GM12875 (cell line): ENCODE measurements around the gene TBC1D16.

Source experiments
- H3K4me3 ChIP-seq: one replicate; pipeline ENCODE4 v1.5.1; 2011; ENCODE audit warnings: low read depth, low read length, control low read depth
- TF ChIP-seq, protein P1 (sequence below): IDR thresholded peaks from 2 replicates; pipeline ENCODE4 v1.5.1; 2011; ENCODE audit warnings: low read depth, mild to moderate bottlenecking, control low read depth, inconsistent platforms, low read length, moderate library complexity, borderline replicate concordance; ENCODE audit not compliant: insufficient read depth

The TBC1D16 gene

DNA sequence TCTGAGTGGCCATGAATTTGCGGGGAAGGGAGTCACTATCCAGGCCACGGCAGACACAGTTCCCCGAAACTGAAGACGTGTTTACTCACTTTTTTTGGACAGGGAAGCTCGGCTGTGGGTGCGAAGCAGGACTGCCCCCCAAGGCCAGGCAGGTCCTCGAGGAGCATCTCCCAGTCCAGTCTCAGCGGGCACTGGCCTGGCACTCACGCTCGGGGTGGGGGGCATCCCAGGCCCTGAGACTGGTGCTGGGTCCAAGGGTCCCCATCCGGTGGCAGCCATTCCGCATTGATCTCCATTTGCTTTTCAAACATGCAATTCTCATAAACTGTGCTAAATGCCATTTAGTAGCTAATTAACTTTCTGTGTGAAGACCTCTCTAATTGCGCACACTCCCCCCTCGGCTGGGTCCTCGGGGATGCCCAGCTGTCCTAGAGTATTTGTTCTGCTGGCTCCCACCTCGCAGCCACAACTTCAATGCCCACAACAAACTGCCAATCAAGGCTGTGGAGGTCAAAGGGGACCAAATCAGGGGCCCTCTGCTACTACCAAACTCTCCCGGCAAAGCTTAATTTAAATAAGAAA lies 50.2 kb downstream of the TBC1D16 start:
- TF ChIP-seq, protein P1, sequence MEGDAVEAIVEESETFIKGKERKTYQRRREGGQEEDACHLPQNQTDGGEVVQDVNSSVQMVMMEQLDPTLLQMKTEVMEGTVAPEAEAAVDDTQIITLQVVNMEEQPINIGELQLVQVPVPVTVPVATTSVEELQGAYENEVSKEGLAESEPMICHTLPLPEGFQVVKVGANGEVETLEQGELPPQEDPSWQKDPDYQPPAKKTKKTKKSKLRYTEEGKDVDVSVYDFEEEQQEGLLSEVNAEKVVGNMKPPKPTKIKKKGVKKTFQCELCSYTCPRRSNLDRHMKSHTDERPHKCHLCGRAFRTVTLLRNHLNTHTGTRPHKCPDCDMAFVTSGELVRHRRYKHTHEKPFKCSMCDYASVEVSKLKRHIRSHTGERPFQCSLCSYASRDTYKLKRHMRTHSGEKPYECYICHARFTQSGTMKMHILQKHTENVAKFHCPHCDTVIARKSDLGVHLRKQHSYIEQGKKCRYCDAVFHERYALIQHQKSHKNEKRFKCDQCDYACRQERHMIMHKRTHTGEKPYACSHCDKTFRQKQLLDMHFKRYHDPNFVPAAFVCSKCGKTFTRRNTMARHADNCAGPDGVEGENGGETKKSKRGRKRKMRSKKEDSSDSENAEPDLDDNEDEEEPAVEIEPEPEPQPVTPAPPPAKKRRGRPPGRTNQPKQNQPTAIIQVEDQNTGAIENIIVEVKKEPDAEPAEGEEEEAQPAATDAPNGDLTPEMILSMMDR = no peak
- no peak overlapping the region for H3K4me3 ChIP-seq

DNA sequence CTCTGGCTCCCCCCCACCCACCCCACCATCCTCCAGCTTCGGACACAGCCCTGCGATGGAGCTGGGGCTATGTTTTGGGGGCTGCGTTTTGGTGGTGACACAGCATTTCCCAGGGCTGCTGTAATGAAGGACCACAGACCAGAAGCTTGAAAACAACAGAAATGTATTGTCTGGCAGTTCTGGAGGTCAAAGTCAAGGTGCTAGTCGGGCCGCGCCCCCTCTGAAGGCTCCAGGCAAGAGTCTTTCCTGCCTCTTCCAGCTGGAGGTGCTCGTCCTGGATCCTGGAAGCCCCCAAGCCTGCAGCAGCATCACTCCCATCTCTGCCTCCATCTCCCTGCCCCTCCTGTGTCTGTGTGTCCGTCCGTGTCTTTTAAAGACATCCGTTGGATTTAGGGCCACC lies 50.8 kb downstream of the TBC1D16 start:
- H3K4me3 ChIP-seq = no peak overlapping the region
- TF ChIP-seq, protein P1 = no peak

DNA sequence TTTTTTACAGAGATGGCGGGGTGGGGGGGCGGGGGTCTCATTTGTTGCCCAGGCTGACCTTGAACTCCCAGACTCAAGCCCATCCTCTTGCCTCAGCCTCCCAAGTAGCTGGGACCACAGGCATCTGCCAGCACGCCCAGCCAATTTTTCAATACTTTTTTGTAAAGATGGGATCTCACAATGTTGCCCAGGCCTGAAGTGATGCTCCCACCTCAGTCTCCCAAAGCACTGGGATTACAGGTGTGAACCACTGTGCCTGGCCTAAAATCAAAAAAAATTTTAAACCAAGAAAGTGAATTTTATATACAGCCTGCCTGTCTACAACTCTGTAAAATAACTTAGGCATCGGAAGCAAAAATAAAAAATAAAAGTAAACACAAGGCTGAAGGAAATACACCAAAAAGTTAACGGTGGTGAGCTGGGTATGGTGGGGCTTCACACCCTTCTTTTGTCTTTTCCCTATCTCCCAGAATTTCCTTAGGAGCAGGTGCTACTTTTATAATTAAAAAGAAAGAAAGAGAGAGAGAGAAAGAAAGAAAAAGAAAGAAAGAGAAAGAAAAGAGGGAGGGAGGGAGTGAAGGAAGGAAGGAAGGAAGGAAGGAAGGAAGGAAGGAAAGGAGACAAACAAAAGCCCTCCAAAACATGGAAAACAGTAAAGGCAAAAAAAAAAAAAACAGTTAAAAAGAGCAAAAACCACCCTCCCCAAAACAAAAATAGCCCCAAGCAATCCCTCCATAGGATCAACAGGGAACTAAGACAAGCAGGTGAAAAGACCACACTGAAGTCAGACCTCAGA lies 51.4 kb downstream of the TBC1D16 start:
- TF ChIP-seq, protein P1 = no peak
- no peak overlapping the region for H3K4me3 ChIP-seq

DNA sequence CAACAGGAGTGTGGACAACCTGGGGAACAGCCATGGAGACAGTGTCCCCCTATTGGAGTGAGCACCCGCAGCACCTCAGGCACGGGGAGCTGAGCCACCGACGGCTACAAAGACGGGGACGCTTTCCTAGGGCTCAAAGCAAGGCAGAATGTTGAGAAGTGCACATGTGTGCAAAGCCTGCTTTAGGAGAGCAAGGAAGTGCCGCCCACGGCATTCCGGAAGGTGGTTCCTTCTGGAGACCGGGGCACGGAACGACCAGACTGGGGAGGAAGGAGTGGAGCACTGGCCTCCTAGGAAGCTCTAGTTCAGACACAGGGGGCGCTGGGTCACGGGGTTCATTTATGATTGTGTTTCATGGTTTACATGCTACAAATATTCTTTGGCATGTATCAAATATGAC lies 52.2 kb downstream of the TBC1D16 start:
- no peak overlapping the region for H3K4me3 ChIP-seq
- TF ChIP-seq, protein P1 = no peak

DNA sequence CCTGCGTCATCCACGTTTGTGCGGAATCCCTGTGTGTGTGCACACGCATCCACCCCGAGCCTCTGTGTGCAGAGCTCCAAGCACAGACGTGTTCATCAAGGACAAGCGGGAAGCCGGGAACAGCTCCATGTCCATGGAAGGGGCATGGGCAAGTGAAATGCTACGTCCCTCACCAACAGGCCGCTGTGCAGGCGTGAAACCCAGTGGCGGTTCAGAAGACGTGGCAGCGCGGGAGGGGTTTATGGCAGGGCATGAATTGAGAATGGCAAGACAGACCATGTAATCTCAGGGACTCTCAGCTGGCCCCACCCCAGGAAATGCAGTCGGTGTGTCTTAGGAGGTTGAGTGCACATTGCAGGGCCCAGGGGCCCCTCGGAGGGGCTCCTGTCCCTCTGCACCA lies 52.7 kb downstream of the TBC1D16 start:
- H3K4me3 ChIP-seq = no peak overlapping the region
- TF ChIP-seq, protein P1 = no peak

DNA sequence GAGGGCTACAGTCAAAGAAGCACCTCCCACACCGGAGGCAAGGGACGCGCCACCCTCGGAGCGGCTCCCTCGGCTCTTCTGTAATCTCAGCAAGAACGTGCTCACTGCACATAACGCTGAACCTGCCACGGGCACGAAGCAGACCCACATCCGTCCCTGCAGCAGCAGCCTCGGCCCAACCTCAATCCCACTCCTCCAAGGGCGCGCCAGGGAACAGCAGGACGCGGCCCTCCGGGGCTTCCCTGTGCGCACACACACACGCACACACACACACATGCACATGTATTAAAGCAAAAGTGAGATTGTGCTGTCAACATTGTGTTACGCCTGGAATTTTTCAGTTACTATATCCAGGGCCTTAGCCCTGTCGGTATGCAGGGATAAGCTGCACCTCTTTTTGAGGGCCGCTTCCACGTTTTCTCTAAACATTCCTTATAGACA lies 54.0 kb downstream of the TBC1D16 start:
- TF ChIP-seq, protein P1 = no peak
- no peak overlapping the region for H3K4me3 ChIP-seq

DNA sequence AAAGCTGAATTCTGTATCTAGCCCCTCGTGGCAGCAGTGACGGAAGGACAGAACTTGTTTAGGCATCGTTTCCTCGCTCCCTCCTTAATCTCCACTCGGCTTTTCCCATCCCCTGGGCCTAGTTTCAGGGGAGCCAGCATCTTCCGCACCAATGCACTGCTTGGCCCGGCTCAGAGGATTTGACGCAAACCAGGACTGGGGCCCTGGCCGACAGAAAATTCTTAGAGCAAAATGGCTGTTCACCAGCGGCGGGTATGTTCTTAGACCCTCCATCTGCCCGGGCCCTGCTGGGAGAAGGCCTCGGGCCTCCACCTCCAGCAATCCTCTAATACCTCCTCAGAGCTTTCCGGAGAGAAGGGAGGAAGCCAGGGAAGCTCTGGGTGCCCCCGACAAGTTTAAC lies 54.6 kb downstream of the TBC1D16 start:
- TF ChIP-seq, protein P1 = no peak
- H3K4me3 ChIP-seq = no peak overlapping the region
